Smooth muscle cell (in vitro differentiated cells): ENCODE data around the gene USP35. TPM values are rescaled to one million over a fixed set of nuclear protein-coding genes. Genes with fewer than 3 reads are reported as not detected.

Experiments
- DNase-seq: peaks from one replicate; lab custom pipeline; 2025; ENCODE audit not compliant: unreplicated experiment; lab: John Stamatoyannopoulos, UW
- H2AFZ ChIP-seq: fragments of 200-600 bp; sonication (generic); 2 replicates; pipeline ENCODE4 v1.6.0; 2016; ENCODE audit warnings: antibody characterized with exemption, low read depth, mild to moderate bottlenecking
- H3F3A ChIP-seq: fragments of 200-600 bp; sonication (generic); 2 replicates; pipeline ENCODE4 v1.6.0; 2017; ENCODE audit warnings: antibody characterized with exemption, low read depth
- H3K27ac ChIP-seq: fragments of 200-600 bp; sonication (generic); 2 replicates; pipeline ENCODE4 v1.5.1; 2016; ENCODE audit warnings: low read depth, mild to moderate bottlenecking
- H3K27me3 ChIP-seq: fragments of 200-600 bp; sonication (generic); 2 replicates; pipeline ENCODE4 v1.6.1; 2016; ENCODE audit warnings: low read depth, mild to moderate bottlenecking
- H3K36me3 ChIP-seq: fragments of 200-600 bp; sonication (generic); 2 replicates; pipeline ENCODE4 v1.5.1; 2016; ENCODE audit warnings: low read depth
- H3K4me1 ChIP-seq: fragments of 200-600 bp; sonication (generic); 2 replicates; pipeline ENCODE4 v1.5.1; 2016; ENCODE audit warnings: low read depth
- H3K4me2 ChIP-seq: fragments of 200-600 bp; sonication (generic); 2 replicates; pipeline ENCODE4 v1.6.0; 2016; ENCODE audit warnings: mild to moderate bottlenecking
- H3K4me3 ChIP-seq: fragments of 200-600 bp; sonication (generic); 2 replicates; pipeline ENCODE4 v1.5.1; 2016; ENCODE audit warnings: mild to moderate bottlenecking
- H3K79me2 ChIP-seq: fragments of 200-600 bp; sonication (generic); 2 replicates; pipeline ENCODE4 v1.6.0; 2016; ENCODE audit warnings: low read depth, mild to moderate bottlenecking
- H3K9ac ChIP-seq: fragments of 200-600 bp; sonication (generic); 2 replicates; pipeline ENCODE4 v1.6.0; 2016; ENCODE audit warnings: low read depth
- H3K9me3 ChIP-seq: fragments of 200-600 bp; sonication (generic); replicated peaks from 2 replicates; pipeline ENCODE4 v1.5.1; 2016; ENCODE audit warnings: low read depth
- H4K20me1 ChIP-seq: fragments of 200-600 bp; sonication (generic); 2 replicates; pipeline ENCODE4 v1.6.0; 2016; ENCODE audit warnings: low read depth
- WGBS: methylation state at CpG from one replicate; pipeline ENCODE4 v1.1.7; 2016; ENCODE audit warnings: low lambda C conversion rate; 5-methylcytosine and 5-hydroxymethylcytosine counted together
- polyA plus RNA-seq: library from polyadenylated mRNA; unstranded; fragments of >200 nt; fragmentation: Nextera tagmentation; extraction: Ambion mirVana; gene quantifications from 2 replicates; pipeline ENCODE4 v1.2.1, GENCODE V29; 2016
- total RNA-seq: library from RNA; depleted of rRNA; stranded (reverse); fragments of >200 nt; gene quantifications from 2 replicates; pipeline ENCODE4 v1.2.3, GENCODE V29; 2014
- TF ChIP-seq, protein P1 (sequence below): fragments of 200-600 bp; sonication (generic); IDR thresholded peaks from 2 replicates; pipeline ENCODE4 v1.5.1; 2017; ENCODE audit warnings: borderline replicate concordance, mild to moderate bottlenecking, antibody characterized with exemption; ENCODE audit not compliant: insufficient read depth, poor library complexity, severe bottlenecking

Gene USP35
- total and polyA plus RNA-seq, 2 experiments from 2014 or later, result 4.5 to 9.5 TPM

DNA sequence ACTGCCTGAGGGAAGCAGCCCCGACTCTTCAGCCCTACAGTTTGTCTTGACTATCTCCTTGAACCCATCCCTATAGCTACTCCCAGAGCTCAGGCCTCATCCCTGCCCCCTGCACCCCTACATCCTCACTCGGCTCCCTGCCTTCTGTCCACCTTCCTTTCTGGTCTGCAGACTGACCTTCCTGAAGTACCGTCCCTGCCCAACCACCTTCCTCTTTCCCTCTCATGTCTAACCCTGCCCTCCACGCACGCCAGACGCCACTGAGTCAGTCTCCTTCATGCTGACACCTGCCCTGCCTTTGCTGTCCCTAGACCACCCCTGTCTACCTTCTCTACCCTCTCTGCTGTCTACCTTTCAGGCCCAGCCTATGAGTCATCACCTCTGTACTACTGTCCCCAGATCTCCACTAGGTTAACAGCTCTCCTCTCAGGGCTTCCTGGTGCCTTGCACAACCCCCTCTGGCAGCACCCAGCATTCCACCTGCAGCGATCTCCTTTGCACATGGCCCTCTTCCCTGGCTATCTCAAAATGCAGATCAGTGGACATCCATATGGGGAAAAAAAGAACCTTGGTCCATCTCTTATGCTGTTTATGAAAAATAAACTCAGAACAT is 9.2 kb upstream of the USP35 start:
- Histone ChIP-seq H3K4me1 (no peaks in the 10 kb centered on the region), H3K27me3 (no peaks in the 10 kb centered on the region), H3K9me3 (no peaks in the 10 kb centered on the region), H4K20me1 (no peaks in the 10 kb centered on the region), H2AFZ (no peak overlapping the region), H3F3A (no peaks in the 10 kb centered on the region), H3K27ac (no peak overlapping the region), H3K4me3 (no peak overlapping the region), H3K79me2 (peaks cover 7% of the 10 kb centered on the region), H3K4me2 (no peak overlapping the region), H3K36me3 (no peaks in the 10 kb centered on the region), H3K9ac (no peak overlapping the region)
- WGBS, result 76% methylated on average over 7 of the region's 7 CpGs
- TF ChIP-seq, protein P1, sequence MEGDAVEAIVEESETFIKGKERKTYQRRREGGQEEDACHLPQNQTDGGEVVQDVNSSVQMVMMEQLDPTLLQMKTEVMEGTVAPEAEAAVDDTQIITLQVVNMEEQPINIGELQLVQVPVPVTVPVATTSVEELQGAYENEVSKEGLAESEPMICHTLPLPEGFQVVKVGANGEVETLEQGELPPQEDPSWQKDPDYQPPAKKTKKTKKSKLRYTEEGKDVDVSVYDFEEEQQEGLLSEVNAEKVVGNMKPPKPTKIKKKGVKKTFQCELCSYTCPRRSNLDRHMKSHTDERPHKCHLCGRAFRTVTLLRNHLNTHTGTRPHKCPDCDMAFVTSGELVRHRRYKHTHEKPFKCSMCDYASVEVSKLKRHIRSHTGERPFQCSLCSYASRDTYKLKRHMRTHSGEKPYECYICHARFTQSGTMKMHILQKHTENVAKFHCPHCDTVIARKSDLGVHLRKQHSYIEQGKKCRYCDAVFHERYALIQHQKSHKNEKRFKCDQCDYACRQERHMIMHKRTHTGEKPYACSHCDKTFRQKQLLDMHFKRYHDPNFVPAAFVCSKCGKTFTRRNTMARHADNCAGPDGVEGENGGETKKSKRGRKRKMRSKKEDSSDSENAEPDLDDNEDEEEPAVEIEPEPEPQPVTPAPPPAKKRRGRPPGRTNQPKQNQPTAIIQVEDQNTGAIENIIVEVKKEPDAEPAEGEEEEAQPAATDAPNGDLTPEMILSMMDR, result no peak
- no peak for DNase-seq

DNA sequence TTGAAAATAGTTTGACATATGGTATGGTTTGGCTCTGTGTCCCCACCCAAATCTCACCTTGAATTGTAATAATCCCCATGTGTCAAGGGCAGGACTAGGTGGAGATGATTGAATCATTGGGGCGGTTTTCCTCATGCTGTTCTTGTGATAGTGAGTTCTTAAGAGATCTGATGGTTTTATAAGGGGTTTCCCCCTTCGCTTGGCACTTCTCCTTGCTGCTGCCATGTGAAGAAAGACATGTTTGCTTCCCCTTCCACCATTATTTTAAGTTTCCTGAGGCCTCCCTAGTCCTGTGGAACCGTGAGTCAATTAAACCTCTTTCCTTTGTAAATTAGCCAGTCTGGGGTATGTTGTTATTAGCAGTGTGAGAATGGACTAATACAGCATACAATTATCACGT is 8.0 kb upstream of the USP35 start:
- H3K27ac ChIP-seq, result no peak overlapping the region
- peaks cover 12% of the 10 kb centered on the region for H3K79me2 ChIP-seq
- H3K4me1 ChIP-seq, result no peaks in the 10 kb centered on the region
- no peaks in the 10 kb centered on the region for H3K36me3 ChIP-seq
- DNase-seq, result no peak
- no peaks in the 10 kb centered on the region for H3K27me3 ChIP-seq
- no peak overlapping the region for H3K4me2 ChIP-seq
- H3K4me3 ChIP-seq, result no peak overlapping the region
- no peaks in the 10 kb centered on the region for H3K9me3 ChIP-seq
- H4K20me1 ChIP-seq, result no peaks in the 10 kb centered on the region
- no peak overlapping the region for H3K9ac ChIP-seq
- TF ChIP-seq, protein P1, result no peak
- H2AFZ ChIP-seq, result no peak overlapping the region
- H3F3A ChIP-seq, result no peaks in the 10 kb centered on the region
- 89% methylated on average over 4 of the region's 4 CpGs for WGBS

DNA sequence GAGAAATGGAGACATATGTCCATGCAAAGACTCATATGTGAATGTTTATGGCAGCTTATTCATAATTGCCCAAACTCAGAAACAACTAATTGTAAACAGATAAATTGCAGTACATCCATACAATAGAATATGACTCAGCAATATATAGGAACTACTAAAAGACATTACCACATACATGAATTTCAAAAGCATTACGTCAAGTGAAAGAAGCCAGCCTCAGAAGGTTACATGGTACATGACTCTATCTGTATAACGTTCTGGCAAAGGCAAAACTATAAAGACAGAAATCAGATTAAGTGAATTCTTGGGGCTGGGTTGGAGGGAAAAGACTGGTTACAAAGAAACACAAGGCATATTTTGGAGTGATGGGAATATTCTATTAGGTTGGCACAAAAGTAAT is 7.5 kb upstream of the USP35 start:
- no peak overlapping the region for H3K9ac ChIP-seq
- TF ChIP-seq, protein P1, result no peak
- no peaks in the 10 kb centered on the region for H3K27me3 ChIP-seq
- H3K4me2 ChIP-seq, result no peak overlapping the region
- DNase-seq, result no peak
- no peak overlapping the region for H3K27ac ChIP-seq
- no peaks in the 10 kb centered on the region for H4K20me1 ChIP-seq
- no peaks in the 10 kb centered on the region for H3K4me1 ChIP-seq
- H2AFZ ChIP-seq, result no peak overlapping the region
- no peak overlapping the region for H3K4me3 ChIP-seq
- peaks cover 12% of the 10 kb centered on the region for H3K79me2 ChIP-seq
- H3F3A ChIP-seq, result no peaks in the 10 kb centered on the region
- H3K36me3 ChIP-seq, result no peaks in the 10 kb centered on the region
- WGBS, result 80% methylated on average over 2 of the region's 2 CpGs
- no peaks in the 10 kb centered on the region for H3K9me3 ChIP-seq
